Spleen (tissue), 11 donors: ENCODE results near the gene GRIN2C. TPM values are rescaled to one million over a fixed set of nuclear protein-coding genes. Genes with fewer than 3 reads are reported as not detected.

Experiments used
- DNase-seq: peaks from one replicate; pipeline ENCODE4 v3.0.0-alpha.2; 2020
- H3K27ac ChIP-seq, 8 donors: fragments of 200-600 bp; sonication (generic) in 7 of 8; 1 replicate in 4 of 8; 2 replicates in 4 of 8; pipeline versions ENCODE4 v1.5.0 to v1.8.0; 2016 to 2021; ENCODE audit warnings: inconsistent platforms in 4 of 8, mild to moderate bottlenecking in 4 of 8, moderate library complexity in 1 of 8
- H3K27me3 ChIP-seq, 7 donors: fragments of 200-600 bp; sonication (generic) in 6 of 7; replicated peaks in 1 of 7; 1 replicate in 4 of 7; 2 replicates in 3 of 7; pipeline versions ENCODE4 v1.5.0 to v1.8.0; 2016 to 2021; ENCODE audit warnings: inconsistent platforms in 3 of 7, mild to moderate bottlenecking in 1 of 7
- H3K36me3 ChIP-seq, 6 donors: fragments of 200-600 bp; sonication (generic) in 5 of 6; 1 replicate in 4 of 6; 2 replicates in 2 of 6; pipeline versions ENCODE4 v1.5.0 to v1.8.0; 2016 to 2021; ENCODE audit warnings: inconsistent platforms in 2 of 6
- H3K4me1 ChIP-seq, 6 donors: fragments of 200-600 bp; sonication (generic) in 5 of 6; 1 replicate in 3 of 6; 2 replicates in 3 of 6; pipeline versions ENCODE4 v1.5.0 to v1.8.0; 2016 to 2021; ENCODE audit warnings: inconsistent platforms in 3 of 6
- H3K4me3 ChIP-seq, 8 donors: fragments of 200-600 bp; sonication (generic) in 7 of 8; 1 replicate in 4 of 8; 2 replicates in 4 of 8; pipeline versions ENCODE4 v1.5.0 to v1.8.0; 2016 to 2021; ENCODE audit warnings: inconsistent platforms in 4 of 8, mild to moderate bottlenecking in 4 of 8, moderate library complexity in 2 of 8
- H3K9me3 ChIP-seq, 8 donors: fragments of 200-600 bp; sonication (generic) in 7 of 8; 1 replicate in 4 of 8; 2 replicates in 4 of 8; pipeline versions ENCODE4 v1.5.0 to v1.8.0; 2016 to 2021; ENCODE audit warnings: inconsistent platforms in 4 of 8
- CTCF ChIP-seq, 11 experiments: fragments of 200-600 bp in 7 of 11; fragments of 450-650 bp in 4 of 11; sonication (generic) in 4 of 11; IDR thresholded peaks in 8 of 11; conservative IDR thresholded peaks in 3 of 11; 1 replicate in 7 of 11; 2 replicates in 4 of 11; pipeline versions ENCODE4 v1.4.0 to v1.8.0; 2016 to 2021; ENCODE audit warnings: antibody characterized with exemption in 11 of 11, inconsistent platforms in 4 of 11, mild to moderate bottlenecking in 1 of 11
- POLR2A ChIP-seq, 3 donors: fragments of 450-650 bp; IDR thresholded peaks; one replicate each; pipeline ENCODE4 v1.5.1; 2017; ENCODE audit warnings: antibody characterized with exemption in 3 of 3, mild to moderate bottlenecking in 1 of 3
- POLR2AphosphoS5 ChIP-seq, 3 donors: sonication (generic); formaldehyde crosslinking; IDR thresholded peaks; one replicate each; pipeline ENCODE4 v1.5.1; 2017; ENCODE audit warnings: antibody characterized with exemption in 3 of 3
- WGBS, 5 donors: extraction: QIAGEN DNeasy Blood & Tissue Kit in 3 of 5; methylation state at CpG; one replicate each; pipeline versions ENCODE4 v1.1.5 to v1.1.7; 2013 to 2018; 5-methylcytosine and 5-hydroxymethylcytosine counted together
- intact Hi-C: fragments of 100-400 bp; cut with DNase I; formaldehyde crosslinking; loops from one replicate; pipeline ENCODE4 v1.15.0; 2023; ENCODE audit warnings: low total_unique reads
- polyA plus RNA-seq, 3 donors: library from polyadenylated mRNA; stranded (reverse); fragments of 200-250 nt; gene quantifications; one replicate each; pipeline ENCODE4 v1.2.1, GENCODE V29; 2013
- total RNA-seq, 7 donors: library from RNA; depleted of rRNA in 3 of 7; stranded (reverse); fragments of >200 nt in 3 of 7; fragmentation: NEBNext Ultra II Directional in 4 of 7; extraction: Animal tissue kit (Norgen Biotek cat#: 25700) in 4 of 7; gene quantifications; one replicate each; pipeline versions ENCODE4 v1.1.0 to v1.2.1, GENCODE V29; 2016 to 2021
- donor health status: healthy with polysubstance abuse.
- donor health status: DM: no; HTN: no; CAD: no; lungs with moderate emphysema.
- donor health status: DM: no; HTN: no; CAD: no.
- donor health status: Bipolar disorder and iron deficiency.
- donor health status: healthy.
- donor health status: DM: no; HTN: no; CAD: no.
- donor health status: DM: yes; HTN: yes; CAD: no.

The GRIN2C gene
- total and polyA plus RNA-seq, 10 donors: 0.02 to 1.5 (median 0.20) TPM; not detected in 4

- Histone ChIP-seq H3K27ac (no peak overlapping the region), H3K27me3 (peaks cover 0 to 56% (median 17%) of the 10 kb centered on the region in 7 donors), H3K4me1 (peaks cover 2 to 25% (median 14%) of the 10 kb centered on the region in 6 donors), H3K4me3 (no peak overlapping the region), H3K9me3 (no peaks in the 10 kb centered on the region), H3K36me3 (no peaks in the 10 kb centered on the region)
- intact Hi-C loops: no loop called here
- WGBS, 5 donors: 62 to 79% (median 73%) methylated on average over 13 of the region's 13 CpGs
- TF ChIP-seq POLR2A (IDR thresholded peaks at IDR 0.05): no peak
- TF ChIP-seq CTCF (IDR thresholded peaks at IDR 0.05 in 8 of 11, conservative IDR thresholded peaks at IDR 0.05 in 3 of 11): no peak
- no peak for TF ChIP-seq POLR2AphosphoS5 (IDR thresholded peaks at IDR 0.05)
- no peak for DNase-seq
Measured at GRCh38 chr17:74888469-74888868, 28.8 kb upstream of the GRIN2C start.

DNA sequence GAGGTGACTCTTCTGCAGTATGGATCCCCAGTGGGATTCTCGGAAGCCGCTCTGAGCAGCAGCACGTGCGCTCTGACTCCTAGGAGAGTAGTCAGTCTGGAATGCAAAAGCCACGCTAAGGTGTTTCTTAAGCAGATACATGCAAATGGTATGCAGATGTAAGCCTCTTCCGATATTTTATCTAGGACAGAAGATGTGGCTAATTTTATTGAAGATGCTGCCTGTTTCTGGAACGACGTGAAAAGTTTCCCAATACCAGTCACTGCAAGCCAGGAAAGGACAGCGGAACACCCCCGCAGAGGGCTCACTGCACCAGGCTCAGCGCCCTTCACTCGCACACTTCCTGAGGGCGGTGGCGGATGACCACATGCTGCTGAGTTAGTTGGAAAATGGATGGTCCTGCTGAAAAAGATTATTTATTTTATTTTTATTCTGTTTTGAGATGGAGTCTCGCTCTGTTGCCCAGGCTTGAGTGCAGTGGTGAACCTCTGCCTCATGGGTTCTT, 23.6 kb upstream of the GRIN2C start:
- Histone ChIP-seq H3K9me3 (no peaks in the 10 kb centered on the region), H3K36me3 (no peaks in the 10 kb centered on the region), H3K4me3 (no peak overlapping the region), H3K27ac (peak overlapping the region in 3 of 8 donors; percentile 4 to 57 (median 36)), H3K4me1 (peaks cover 0 to 34% (median 14%) of the 10 kb centered on the region in 6 donors), H3K27me3 (peaks cover 0 to 31% (median 0%) of the 10 kb centered on the region in 7 donors)
- no peak for DNase-seq
- intact Hi-C loops: no loop called here
- TF ChIP-seq CTCF (IDR thresholded peaks at IDR 0.05 in 8 of 11, conservative IDR thresholded peaks at IDR 0.05 in 3 of 11) (no peak), POLR2AphosphoS5 (IDR thresholded peaks at IDR 0.05) (peak; percentile 57 to 71 (median 60))
- WGBS, 5 donors: 44 to 62% (median 46%) methylated on average over 15 of the region's 15 CpGs

DNA sequence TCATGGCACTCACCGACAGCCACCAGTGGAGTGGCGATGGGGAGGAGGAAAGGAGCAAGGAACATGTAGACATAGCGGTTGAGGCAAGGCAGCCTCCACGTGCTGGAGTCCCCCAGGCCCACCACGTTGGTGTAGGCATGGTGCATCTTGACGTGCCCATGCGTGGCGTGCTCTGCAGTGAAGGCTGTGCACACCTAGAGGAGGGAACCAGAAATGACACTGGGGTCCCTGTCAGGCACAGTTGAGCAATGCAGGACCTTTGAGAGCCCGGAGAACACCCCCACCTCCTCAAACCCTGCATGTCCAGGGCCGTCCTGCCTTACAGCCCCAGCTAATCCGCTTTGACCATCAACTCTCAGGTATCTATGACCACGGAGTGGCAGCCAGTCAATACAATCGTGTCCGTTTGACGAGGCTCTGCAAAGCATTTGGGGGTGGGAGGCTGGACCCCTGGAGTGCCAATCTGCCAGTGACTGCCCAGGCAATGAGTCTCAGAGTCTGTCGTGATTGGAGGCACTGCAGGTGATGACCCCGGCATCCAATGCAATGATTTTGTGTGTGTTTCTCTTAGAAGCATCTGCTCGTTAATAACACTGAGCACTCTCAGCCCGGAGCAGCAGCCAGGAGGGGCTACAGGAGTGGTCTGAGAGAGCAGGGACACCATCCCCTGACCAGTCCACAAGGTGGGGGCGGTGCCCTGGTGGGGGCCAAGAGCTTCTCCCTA, 23.0 kb upstream of the GRIN2C start:
- TF ChIP-seq POLR2AphosphoS5 (IDR thresholded peaks at IDR 0.05) (no peak), POLR2A (IDR thresholded peaks at IDR 0.05) (no peak), CTCF (IDR thresholded peaks at IDR 0.05 in 8 of 11, conservative IDR thresholded peaks at IDR 0.05 in 3 of 11) (no peak)
- no peaks in the 10 kb centered on the region for H3K9me3 ChIP-seq
- 78 to 85% (median 81%) methylated on average over 18 to 20 of the region's 20 CpGs for WGBS, 5 donors
- H3K27me3 ChIP-seq: peaks cover 0 to 29% (median 0%) of the 10 kb centered on the region in 7 donors
- no peak overlapping the region for H3K4me3 ChIP-seq
- DNase-seq: no peak
- no peaks in the 10 kb centered on the region for H3K36me3 ChIP-seq
- intact Hi-C loops: no loop called here
- peaks cover 0 to 40% (median 14%) of the 10 kb centered on the region in 6 donors for H3K4me1 ChIP-seq
- no peak overlapping the region for H3K27ac ChIP-seq

DNA sequence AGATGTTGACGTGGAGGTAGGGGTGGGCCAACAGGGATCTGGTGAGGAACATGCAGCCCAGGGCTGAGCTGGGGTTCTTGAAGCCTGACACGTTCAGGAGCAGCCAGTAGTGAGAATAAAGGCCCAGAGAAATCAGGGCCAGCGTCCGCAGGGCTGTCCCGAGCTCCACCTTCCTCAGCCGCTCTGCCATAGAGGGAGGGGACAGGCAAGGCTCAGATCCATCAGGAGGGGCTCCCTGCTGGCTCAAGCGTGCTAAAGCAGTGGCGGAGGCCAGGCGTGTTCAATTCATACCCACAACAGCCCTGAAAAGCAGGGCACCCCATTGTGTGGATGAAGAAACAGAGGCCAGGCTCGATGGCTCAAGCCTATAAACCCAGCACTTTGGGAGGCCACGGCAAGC, 21.4 kb upstream of the GRIN2C start:
- no peaks in the 10 kb centered on the region for H3K36me3 ChIP-seq
- peaks cover 0 to 18% (median 0%) of the 10 kb centered on the region in 7 donors for H3K27me3 ChIP-seq
- H3K9me3 ChIP-seq: no peaks in the 10 kb centered on the region
- peaks cover 0 to 45% (median 14%) of the 10 kb centered on the region in 6 donors for H3K4me1 ChIP-seq
- H3K4me3 ChIP-seq: no peak overlapping the region
- H3K27ac ChIP-seq: no peak overlapping the region
- intact Hi-C loops: no loop called here
- DNase-seq: no peak
- TF ChIP-seq POLR2AphosphoS5 (IDR thresholded peaks at IDR 0.05): no peak
- TF ChIP-seq CTCF (IDR thresholded peaks at IDR 0.05 in 8 of 11, conservative IDR thresholded peaks at IDR 0.05 in 3 of 11): no peak
- TF ChIP-seq POLR2A (IDR thresholded peaks at IDR 0.05): no peak
- WGBS, 5 donors: 71 to 90% (median 87%) methylated on average over 11 of the region's 11 CpGs
